CD4-positive, alpha-beta T cell treated with Interferon gamma for 1 hour (primary cell): ENCODE results near the gene NR2F1-AS1.
"Not testable (repeated sequence)": the region's sequence is repeated elsewhere in the genome, so short reads cannot be mapped to it uniquely, and the experiment has no call there.

Experiments used
- DNase-seq: peaks from one replicate; pipeline ENCODE4 v3.0.0-alpha.2; 2020

Gene NR2F1-AS1

GRCh38 chr5:93512799-93513198 lies 68.2 kb downstream of the NR2F1-AS1 start:
- DNase-seq = no peak

GRCh38 chr5:93511445-93511844 lies 69.6 kb downstream of the NR2F1-AS1 start:
- DNase-seq = no peak

- no peak for DNase-seq
Observed at GRCh38 chr5:93510626-93511380, 70.2 kb downstream of the NR2F1-AS1 start.

- not testable (repeated sequence) for DNase-seq
Observed at GRCh38 chr5:93505553-93505952, 75.5 kb downstream of the NR2F1-AS1 start.

GRCh38 chr5:93503598-93504067 lies 77.4 kb downstream of the NR2F1-AS1 start:
- no peak for DNase-seq

GRCh38 chr5:93497096-93497495 lies 83.9 kb downstream of the NR2F1-AS1 start:
- no peak for DNase-seq

GRCh38 chr5:93479982-93480509 lies 101.0 kb downstream of the NR2F1-AS1 start:
- no peak for DNase-seq

- DNase-seq = no peak
Observed at GRCh38 chr5:93477816-93478215, 103.2 kb downstream of the NR2F1-AS1 start.

GRCh38 chr5:93476251-93476742 lies 104.7 kb downstream of the NR2F1-AS1 start:
- no peak for DNase-seq

GRCh38 chr5:93462916-93463315 lies 118.1 kb downstream of the NR2F1-AS1 start:
- DNase-seq = no peak

GRCh38 chr5:93461756-93462155 lies 119.3 kb downstream of the NR2F1-AS1 start:
- no peak for DNase-seq

- DNase-seq = no peak
Observed at GRCh38 chr5:93460286-93460685, 120.7 kb downstream of the NR2F1-AS1 start.

- not testable (repeated sequence) for DNase-seq
Observed at GRCh38 chr5:93456796-93457195, 124.2 kb downstream of the NR2F1-AS1 start.

GRCh38 chr5:93454896-93455295 lies 126.1 kb downstream of the NR2F1-AS1 start:
- no peak for DNase-seq

GRCh38 chr5:93452255-93452654 lies 128.8 kb downstream of the NR2F1-AS1 start:
- DNase-seq = no peak

- no peak for DNase-seq
Observed at GRCh38 chr5:93438124-93438523, 142.9 kb downstream of the NR2F1-AS1 start.

GRCh38 chr5:93436083-93436482 lies 144.9 kb downstream of the NR2F1-AS1 start:
- DNase-seq = no peak

- DNase-seq = no peak
Observed at GRCh38 chr5:93433422-93433821, 147.6 kb downstream of the NR2F1-AS1 start.

- DNase-seq = no peak
Observed at GRCh38 chr5:93431250-93431649, 149.8 kb downstream of the NR2F1-AS1 start.

GRCh38 chr5:93430673-93431199 lies 150.3 kb downstream of the NR2F1-AS1 start:
- no peak for DNase-seq

- DNase-seq = no peak
Observed at GRCh38 chr5:93430118-93430517, 150.9 kb downstream of the NR2F1-AS1 start.

- DNase-seq = no peak
Observed at GRCh38 chr5:93428868-93429267, 152.2 kb downstream of the NR2F1-AS1 start.

- no peak for DNase-seq
Observed at GRCh38 chr5:93427316-93427715, 153.7 kb downstream of the NR2F1-AS1 start.

- DNase-seq = no peak
Observed at GRCh38 chr5:93425096-93425495, 155.9 kb downstream of the NR2F1-AS1 start.
